Glutamatergic neuron (in vitro differentiated cells): Measurements from ENCODE around the gene KIAA1217. TPM values are rescaled to one million over a fixed set of nuclear protein-coding genes. Genes with fewer than 3 reads are reported as not detected.
A peak's percentile ranks its signal among the peaks of the same experiment; 100 is the strongest.

Experiments
- DNase-seq: peaks from one replicate; pipeline ENCODE4 v3.0.0; 2022
- H3K27ac Mint-ChIP-seq: one replicate; pipeline ENCODE4 v1.8.0; 2020; ENCODE audit warnings: mild to moderate bottlenecking, mixed read lengths, inconsistent platforms; ENCODE audit not compliant: unreplicated experiment
- H3K27me3 Mint-ChIP-seq: one replicate; pipeline ENCODE4 v1.8.0; 2020; ENCODE audit warnings: mild to moderate bottlenecking, moderate library complexity, mixed read lengths, inconsistent platforms; ENCODE audit not compliant: unreplicated experiment
- H3K36me3 Mint-ChIP-seq: one replicate; pipeline ENCODE4 v1.8.0; 2020; ENCODE audit warnings: mild to moderate bottlenecking, mixed read lengths, inconsistent platforms; ENCODE audit not compliant: unreplicated experiment
- H3K4me1 Mint-ChIP-seq: one replicate; pipeline ENCODE4 v1.8.0; 2020; ENCODE audit warnings: mild to moderate bottlenecking, low read depth, mixed read lengths, inconsistent platforms; ENCODE audit not compliant: unreplicated experiment
- H3K4me3 Mint-ChIP-seq: one replicate; pipeline ENCODE4 v1.8.0; 2020; ENCODE audit warnings: mild to moderate bottlenecking, mixed read lengths, inconsistent platforms; ENCODE audit not compliant: unreplicated experiment
- H3K9me3 Mint-ChIP-seq: one replicate; pipeline ENCODE4 v1.8.0; 2020; ENCODE audit warnings: mild to moderate bottlenecking, moderate library complexity, mixed read lengths, inconsistent platforms; ENCODE audit not compliant: unreplicated experiment
- CTCF ChIP-seq: fragments of 200-600 bp; sonication (generic); IDR thresholded peaks from one replicate; pipeline ENCODE4 v1.5.0; 2021; ENCODE audit not compliant: partially characterized antibody, unreplicated experiment
- total RNA-seq: library from RNA; stranded (reverse); fragmentation: NEBNext Ultra II Directional; extraction: Animal tissue kit (Norgen Biotek cat#: 25700); gene quantifications from one replicate; pipeline ENCODE4 v1.2.1, GENCODE V29; 2021; ENCODE audit not compliant: unreplicated experiment

KIAA1217 gene
- total RNA-seq, 1 donor from 2014 or later, result 4.4 TPM

GRCh38 chr10:24518411-24518810, 309.5 kb downstream of the KIAA1217 start:
- Mint-ChIP-seq H3K4me1 (no peaks in the 10 kb centered on the region), H3K27me3 (no peaks in the 10 kb centered on the region), H3K9me3 (peaks cover 1% of the 10 kb centered on the region), H3K36me3 (peaks cover under 1% of the 10 kb centered on the region), H3K27ac (no peak overlapping the region), H3K4me3 (no peak overlapping the region)
- TF ChIP-seq CTCF, result no peak
- DNase-seq, result no peak

- no peak overlapping the region for H3K27ac Mint-ChIP-seq
- peak; percentile 71 for DNase-seq
- peak; percentile 87 for TF ChIP-seq CTCF
- H3K4me1 Mint-ChIP-seq, result no peaks in the 10 kb centered on the region
- H3K36me3 Mint-ChIP-seq, result peaks cover 5% of the 10 kb centered on the region
- no peaks in the 10 kb centered on the region for H3K27me3 Mint-ChIP-seq
- H3K9me3 Mint-ChIP-seq, result no peaks in the 10 kb centered on the region
- no peak overlapping the region for H3K4me3 Mint-ChIP-seq
Measured at GRCh38 chr10:24518981-24519597, 310.2 kb downstream of the KIAA1217 start.

GRCh38 chr10:24519950-24520349, 311.0 kb downstream of the KIAA1217 start:
- no peaks in the 10 kb centered on the region for H3K9me3 Mint-ChIP-seq
- H3K27me3 Mint-ChIP-seq, result no peaks in the 10 kb centered on the region
- H3K4me3 Mint-ChIP-seq, result no peak overlapping the region
- no peak for DNase-seq
- H3K4me1 Mint-ChIP-seq, result no peaks in the 10 kb centered on the region
- H3K27ac Mint-ChIP-seq, result no peak overlapping the region
- no peak for TF ChIP-seq CTCF
- H3K36me3 Mint-ChIP-seq, result peaks cover 5% of the 10 kb centered on the region

GRCh38 chr10:24524314-24524713, 315.4 kb downstream of the KIAA1217 start:
- Mint-ChIP-seq H3K4me1 (no peaks in the 10 kb centered on the region), H3K27ac (no peak overlapping the region), H3K27me3 (no peaks in the 10 kb centered on the region), H3K4me3 (no peak overlapping the region), H3K36me3 (peaks cover 5% of the 10 kb centered on the region), H3K9me3 (no peaks in the 10 kb centered on the region)
- TF ChIP-seq CTCF, result no peak
- DNase-seq, result no peak

GRCh38 chr10:24526085-24526649, 317.2 kb downstream of the KIAA1217 start:
- no peak overlapping the region for H3K27ac Mint-ChIP-seq
- DNase-seq, result no peak
- no peak overlapping the region for H3K4me3 Mint-ChIP-seq
- H3K4me1 Mint-ChIP-seq, result no peaks in the 10 kb centered on the region
- peaks cover 5% of the 10 kb centered on the region for H3K36me3 Mint-ChIP-seq
- TF ChIP-seq CTCF, result no peak
- H3K9me3 Mint-ChIP-seq, result no peaks in the 10 kb centered on the region
- H3K27me3 Mint-ChIP-seq, result no peaks in the 10 kb centered on the region
